HG02852 (cell line): Measurements from ENCODE around the gene B4GALT3.

Experiments used
- ATAC-seq: cut with Tn5 transposase; IDR thresholded peaks from one replicate; pipeline ENCODE4 v1.9.1; 2021; ENCODE audit warnings: mild to moderate bottlenecking, moderate library complexity; ENCODE audit not compliant: unreplicated experiment

Gene B4GALT3

GRCh38 chr1:161164901-161165610 lies 12.3 kb downstream of the B4GALT3 start:
- no peak for ATAC-seq

DNA sequence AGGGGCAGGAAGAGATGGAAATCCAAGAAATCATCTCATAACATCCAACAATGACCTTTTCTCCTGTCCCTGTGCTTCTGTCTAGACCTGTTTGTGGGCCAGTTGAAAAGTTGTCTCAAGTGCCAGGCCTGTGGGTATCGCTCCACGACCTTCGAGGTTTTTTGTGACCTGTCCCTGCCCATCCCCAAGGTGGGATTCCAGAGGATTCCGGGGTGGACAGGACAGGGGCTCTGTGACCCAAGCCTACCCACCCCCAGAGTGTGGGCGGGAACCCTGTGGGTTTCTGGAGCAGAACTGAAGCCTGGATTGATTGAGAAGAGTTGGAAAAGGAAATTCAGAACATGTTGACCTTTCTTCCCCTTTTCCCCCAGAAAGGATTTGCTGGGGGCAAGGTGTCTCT lies 13.5 kb downstream of the B4GALT3 start:
- ATAC-seq: no peak

- no peak for ATAC-seq
Measured at GRCh38 chr1:161162806-161163205, 14.5 kb downstream of the B4GALT3 start.

- no peak for ATAC-seq
Measured at GRCh38 chr1:161162052-161162451, 15.3 kb downstream of the B4GALT3 start.

DNA sequence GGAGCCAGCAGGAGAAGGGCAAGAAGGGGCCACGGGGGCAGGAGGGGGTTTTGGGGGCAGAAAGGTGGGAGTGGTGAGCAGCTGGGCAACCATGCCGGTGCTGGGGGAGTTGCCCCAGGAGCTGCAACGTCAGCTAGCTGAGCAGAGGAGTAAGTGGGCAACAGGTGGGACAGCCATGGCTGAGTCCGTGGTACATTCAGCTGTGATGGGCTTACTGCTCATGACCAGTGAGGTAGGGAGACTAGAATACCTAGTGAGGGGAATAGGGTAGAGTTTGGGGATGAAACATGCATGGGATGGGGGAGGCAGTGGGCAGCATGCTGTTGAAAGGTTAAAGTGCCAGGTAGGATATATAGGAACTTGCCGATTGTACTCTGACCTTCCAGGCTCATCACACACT lies 15.7 kb downstream of the B4GALT3 start:
- no peak for ATAC-seq

DNA sequence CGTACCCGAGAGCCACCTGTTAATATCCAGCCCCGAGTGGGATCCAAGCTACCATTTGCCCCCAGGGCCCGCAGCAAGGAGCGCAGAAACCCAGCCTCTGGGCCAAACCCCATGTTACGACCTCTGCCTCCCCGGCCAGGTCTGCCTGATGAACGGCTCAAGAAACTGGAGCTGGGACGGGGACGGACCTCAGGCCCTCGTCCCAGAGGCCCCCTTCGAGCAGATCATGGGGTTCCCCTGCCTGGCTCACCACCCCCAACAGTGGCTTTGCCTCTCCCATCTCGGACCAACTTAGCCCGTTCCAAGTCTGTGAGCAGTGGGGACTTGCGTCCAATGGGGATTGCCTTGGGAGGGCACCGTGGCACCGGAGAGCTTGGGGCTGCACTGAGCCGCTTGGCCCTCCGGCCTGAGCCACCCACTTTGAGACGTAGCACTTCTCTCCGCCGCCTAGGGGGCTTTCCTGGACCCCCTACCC lies 16.6 kb downstream of the B4GALT3 start:
- no peak for ATAC-seq

DNA sequence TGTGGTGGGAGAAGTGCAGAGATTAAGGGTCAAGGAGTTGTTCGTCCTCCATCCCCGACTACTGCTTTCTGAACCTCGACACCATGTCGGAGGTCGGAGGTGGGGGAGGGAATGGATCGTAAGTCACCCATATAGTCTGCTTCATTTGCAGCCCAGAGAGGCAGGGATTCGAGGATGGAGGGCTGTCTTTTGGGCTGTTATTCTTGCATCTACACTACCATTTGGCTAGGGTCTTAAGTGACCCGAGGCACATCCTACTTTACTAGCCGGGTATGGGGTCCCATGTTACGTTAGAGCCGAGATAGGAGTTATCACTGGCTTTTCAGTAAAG lies 17.4 kb downstream of the B4GALT3 start:
- ATAC-seq: no peak

DNA sequence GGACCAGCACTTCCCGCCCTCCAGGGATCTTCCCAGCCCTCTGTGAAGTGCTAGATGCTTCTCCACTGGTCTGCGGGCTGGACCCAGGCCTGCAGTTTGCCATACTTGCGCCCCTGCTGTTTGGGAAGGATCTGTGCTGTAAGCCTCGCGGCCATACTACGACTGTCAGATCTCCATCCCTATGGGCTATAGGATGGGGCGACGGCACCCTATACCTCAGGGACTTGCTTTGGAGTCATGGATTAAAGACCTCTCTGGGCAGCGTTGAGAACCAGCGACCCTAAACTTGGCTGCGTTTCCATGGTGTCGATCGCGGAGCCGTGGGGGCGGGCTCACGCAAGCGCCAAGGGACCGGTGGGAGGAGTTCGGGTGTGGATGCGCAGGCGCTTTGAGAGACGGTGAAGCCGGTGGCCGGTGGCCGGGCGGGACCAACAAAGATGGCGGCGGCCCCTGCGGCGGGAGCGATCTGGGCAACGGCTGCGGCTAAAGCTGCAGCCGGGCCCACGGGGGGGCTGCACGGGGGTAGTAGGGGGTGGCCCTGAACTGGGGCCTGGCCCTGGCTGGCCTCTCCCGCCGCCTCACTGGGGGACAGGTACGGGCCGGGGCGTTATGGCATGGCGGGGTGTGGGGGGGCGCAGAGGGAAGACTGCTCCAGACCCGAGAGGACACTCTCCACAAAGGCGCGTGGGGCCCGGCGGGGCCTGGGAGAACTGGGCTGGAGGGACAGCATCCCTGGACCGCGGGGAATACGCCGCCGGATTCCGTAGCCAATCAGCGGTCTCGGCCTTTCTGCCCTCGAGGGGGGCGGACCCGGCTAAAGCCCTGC lies 18.0 kb downstream of the B4GALT3 start, which contains the start of gene USP21:
Gene USP21 (plus strand): TSS at position 414 of the 826 bp plus-strand sequence. CDS start 1,141 bp downstream, outside the sequence.
- ATAC-seq: peak; percentile 86

DNA sequence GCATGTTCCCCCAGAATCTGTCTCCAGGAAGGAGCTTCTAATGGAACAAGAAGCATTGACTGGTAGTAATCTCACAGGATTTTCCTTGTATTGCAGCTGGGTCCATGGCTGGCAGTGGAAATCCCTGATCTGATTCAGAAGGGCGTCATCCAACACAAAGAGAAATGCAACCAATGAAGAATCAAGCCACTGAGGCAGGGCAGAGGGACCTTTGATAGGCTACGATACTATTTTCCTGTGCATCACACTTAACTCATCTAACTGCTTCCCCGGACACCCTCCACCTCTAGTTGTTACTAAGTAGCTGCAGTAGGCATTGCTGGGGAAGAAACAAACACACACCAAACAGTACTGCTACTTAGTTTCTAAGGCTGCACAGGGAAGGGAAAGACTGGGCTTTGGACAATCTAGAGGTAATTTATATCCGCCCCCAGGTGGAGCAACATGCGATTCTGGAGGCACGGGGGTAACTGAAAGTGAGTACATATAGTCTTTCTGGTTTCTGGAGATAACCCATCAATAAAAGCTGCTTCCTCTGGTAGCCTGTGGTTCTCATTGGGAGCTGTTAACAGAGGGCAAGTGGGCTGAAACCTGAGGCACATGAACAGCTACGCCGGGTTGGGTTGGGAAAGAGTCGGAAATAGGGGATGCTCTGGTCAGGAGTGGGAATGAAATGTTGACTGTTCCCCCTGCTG lies 18.8 kb downstream of the B4GALT3 start:
- ATAC-seq: no peak

GRCh38 chr1:161157867-161158266 lies 19.4 kb downstream of the B4GALT3 start:
- no peak for ATAC-seq

- peak; percentile 86 for ATAC-seq
Measured at GRCh38 chr1:161153682-161154337, 23.5 kb downstream of the B4GALT3 start, which contains the start of gene UFC1. UFC1 (plus strand) TSS chr1:161153978; CDS start chr1:161153998, 20 bp downstream.

DNA sequence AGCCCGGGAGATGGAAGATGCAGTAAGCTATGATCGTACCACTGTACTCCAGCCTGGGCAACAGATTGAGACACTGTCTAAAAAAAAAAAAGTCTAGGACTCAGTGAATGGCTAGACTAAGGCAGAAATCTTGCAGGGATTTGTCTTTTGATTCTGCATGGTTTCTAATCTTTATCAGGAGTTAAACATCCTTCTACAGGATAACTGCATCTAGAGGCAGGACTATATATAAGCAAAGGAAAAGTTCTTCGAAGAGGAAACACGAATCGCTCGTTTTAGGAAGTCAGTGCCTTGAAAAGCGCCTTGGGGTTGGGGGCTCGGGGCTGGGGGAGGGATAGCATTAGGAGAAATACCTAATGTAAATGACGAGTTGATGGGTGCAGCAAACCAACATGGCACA lies 24.1 kb downstream of the B4GALT3 start:
- ATAC-seq: no peak

- ATAC-seq: no peak
Measured at GRCh38 chr1:161145832-161146231, 31.5 kb downstream of the B4GALT3 start.

GRCh38 chr1:161140755-161141400 lies 36.4 kb downstream of the B4GALT3 start:
- ATAC-seq: no peak

- no peak for ATAC-seq
Measured at GRCh38 chr1:161139766-161140165, 37.5 kb downstream of the B4GALT3 start.

- no peak for ATAC-seq
Measured at GRCh38 chr1:161138431-161138830, 38.9 kb downstream of the B4GALT3 start.

GRCh38 chr1:161137881-161138280 lies 39.4 kb downstream of the B4GALT3 start:
- no peak for ATAC-seq

DNA sequence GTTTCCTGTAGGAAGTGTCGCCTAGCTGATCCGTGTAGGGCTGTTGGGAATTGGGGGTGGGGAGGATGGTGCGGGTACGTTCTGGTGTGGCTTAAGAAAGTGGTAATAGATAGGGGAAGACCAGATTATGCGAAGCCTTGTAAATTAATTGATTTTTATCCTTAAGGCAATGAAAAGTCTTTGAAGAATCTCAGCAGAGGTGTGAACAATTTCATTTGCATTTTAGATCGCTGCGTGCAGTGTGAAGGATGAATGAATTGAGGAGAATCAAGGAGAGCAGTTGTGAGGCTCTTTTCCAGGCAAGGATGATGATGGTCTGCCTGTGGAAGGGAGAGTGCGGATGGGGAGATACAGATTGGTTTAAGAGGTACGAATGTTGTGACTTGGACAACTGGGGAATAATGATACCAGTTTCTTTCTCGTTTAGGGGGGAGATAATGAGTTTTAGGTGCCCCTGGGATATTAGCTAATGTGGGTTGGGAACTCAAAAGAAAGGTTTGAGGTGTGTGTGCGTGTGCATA lies 44.0 kb downstream of the B4GALT3 start:
- no peak for ATAC-seq

- ATAC-seq: peak; percentile 92
Measured at GRCh38 chr1:161132410-161133219, 44.7 kb downstream of the B4GALT3 start, which contains the start of gene DEDD. DEDD (minus strand) TSS chr1:161132667; CDS start chr1:161124462, 8,205 bp downstream.
